HCT116 (cell line): Measurements from ENCODE around the gene TMEM176B.

Source experiments
- CBX3 ChIP-seq: IDR thresholded peaks from 2 replicates; pipeline ENCODE4 v1.6.1; 2012; ENCODE audit warnings: low read depth
- CEBPB ChIP-seq: IDR thresholded peaks from 2 replicates; pipeline ENCODE4 v1.6.1; 2012; ENCODE audit warnings: low read depth
- EZH2 ChIP-seq: fragments of 200-600 bp; sonication (generic); IDR thresholded peaks from 2 replicates; pipeline ENCODE4 v1.6.1; 2017; ENCODE audit warnings: antibody characterized with exemption, mixed run types
- POLR2A ChIP-seq: IDR thresholded peaks from 2 replicates; pipeline ENCODE4 v1.7.0; 2011; ENCODE audit warnings: borderline replicate concordance; ENCODE audit not compliant: insufficient read depth, insufficient read length; ENCODE audit errors: extremely low read depth
- POLR2AphosphoS5 ChIP-seq: IDR thresholded peaks from 2 replicates; pipeline ENCODE4 v1.6.1; 2011; ENCODE audit warnings: mild to moderate bottlenecking, low read depth, low read length, moderate library complexity
- YY1 ChIP-seq: IDR thresholded peaks from 2 replicates; pipeline ENCODE4 v1.6.1; 2011; ENCODE audit warnings: low read length, low read depth, moderate library complexity, mild to moderate bottlenecking; ENCODE audit not compliant: insufficient replicate concordance; ENCODE audit errors: extremely low read depth
- TF ChIP-seq, protein P1 (sequence below), 3 experiments: fragments of 200-600 bp in 1 of 3; sonication (generic) in 1 of 3; IDR thresholded peaks in 2 of 3; conservative IDR thresholded peaks in 1 of 3; 2 replicates each; pipeline ENCODE4 v1.5.1; 2012 to 2017; ENCODE audit warnings: low read depth in 2 of 3, low read length in 2 of 3, antibody characterized with exemption in 1 of 3, borderline replicate concordance in 1 of 3, control low read depth in 1 of 3, mild to moderate bottlenecking in 1 of 3, mixed read lengths in 1 of 3, mixed run types in 1 of 3, moderate library complexity in 1 of 3; ENCODE audit not compliant: insufficient read depth in 1 of 3
- TF ChIP-seq, protein P2 (sequence below): IDR thresholded peaks from 2 replicates; pipeline ENCODE4 v1.6.1; 2012

DNA sequence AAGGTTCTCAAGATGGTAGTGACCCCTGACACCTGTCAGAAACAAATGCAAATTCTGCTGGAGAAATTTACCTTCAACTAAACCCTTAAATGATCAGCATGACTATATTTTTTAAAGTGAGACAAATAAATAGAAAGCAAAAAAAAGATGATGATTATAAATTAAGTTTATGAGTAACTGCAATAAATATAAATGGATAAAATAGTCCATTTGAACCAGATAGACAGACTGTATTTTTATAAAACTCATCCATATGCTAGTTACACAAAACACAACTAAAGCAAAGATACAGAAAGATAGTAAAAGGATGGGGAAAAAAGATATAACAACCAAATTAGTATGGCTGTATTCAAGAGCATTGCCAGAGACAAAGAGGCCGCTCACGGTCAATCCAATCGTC lies 6.3 kb upstream of the TMEM176B start:
- TF ChIP-seq, protein P1, sequence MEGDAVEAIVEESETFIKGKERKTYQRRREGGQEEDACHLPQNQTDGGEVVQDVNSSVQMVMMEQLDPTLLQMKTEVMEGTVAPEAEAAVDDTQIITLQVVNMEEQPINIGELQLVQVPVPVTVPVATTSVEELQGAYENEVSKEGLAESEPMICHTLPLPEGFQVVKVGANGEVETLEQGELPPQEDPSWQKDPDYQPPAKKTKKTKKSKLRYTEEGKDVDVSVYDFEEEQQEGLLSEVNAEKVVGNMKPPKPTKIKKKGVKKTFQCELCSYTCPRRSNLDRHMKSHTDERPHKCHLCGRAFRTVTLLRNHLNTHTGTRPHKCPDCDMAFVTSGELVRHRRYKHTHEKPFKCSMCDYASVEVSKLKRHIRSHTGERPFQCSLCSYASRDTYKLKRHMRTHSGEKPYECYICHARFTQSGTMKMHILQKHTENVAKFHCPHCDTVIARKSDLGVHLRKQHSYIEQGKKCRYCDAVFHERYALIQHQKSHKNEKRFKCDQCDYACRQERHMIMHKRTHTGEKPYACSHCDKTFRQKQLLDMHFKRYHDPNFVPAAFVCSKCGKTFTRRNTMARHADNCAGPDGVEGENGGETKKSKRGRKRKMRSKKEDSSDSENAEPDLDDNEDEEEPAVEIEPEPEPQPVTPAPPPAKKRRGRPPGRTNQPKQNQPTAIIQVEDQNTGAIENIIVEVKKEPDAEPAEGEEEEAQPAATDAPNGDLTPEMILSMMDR (IDR thresholded peaks at IDR 0.05 in 2 of 3, conservative IDR thresholded peaks at IDR 0.05 in 1 of 3; ENCODE audit: borderline replicate concordance in 1 of 3, insufficient read depth in 1 of 3, low read depth in 2 of 3, low read length in 2 of 3), result no peak
- TF ChIP-seq YY1, result no peak
- no peak for TF ChIP-seq POLR2A
- no peak for TF ChIP-seq CBX3
- TF ChIP-seq POLR2AphosphoS5, result no peak
- no peak for TF ChIP-seq EZH2
- TF ChIP-seq CEBPB, result no peak
- TF ChIP-seq, protein P2, sequence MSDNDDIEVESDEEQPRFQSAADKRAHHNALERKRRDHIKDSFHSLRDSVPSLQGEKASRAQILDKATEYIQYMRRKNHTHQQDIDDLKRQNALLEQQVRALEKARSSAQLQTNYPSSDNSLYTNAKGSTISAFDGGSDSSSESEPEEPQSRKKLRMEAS, result no peak
